Panc1 (cell line): Measurements from ENCODE around the gene CACNA1G.

Experiments used
- POLR2AphosphoS5 ChIP-seq: IDR thresholded peaks from 2 replicates; pipeline ENCODE4 v1.6.1; 2012; ENCODE audit warnings: mild to moderate bottlenecking, low read depth, low read length, moderate library complexity
- SIN3A ChIP-seq: IDR thresholded peaks from 2 replicates; pipeline ENCODE4 v1.6.1; 2012; ENCODE audit warnings: low read depth, mild to moderate bottlenecking, low read length, moderate library complexity, borderline replicate concordance; ENCODE audit not compliant: insufficient read depth
- TCF7L2 ChIP-seq: IDR thresholded peaks from 2 replicates; pipeline ENCODE4 v1.6.1; 2011; ENCODE audit warnings: mild to moderate bottlenecking, low read depth, low read length, inconsistent platforms
- TF ChIP-seq, protein P1 (sequence below): fragments of 450-650 bp; IDR thresholded peaks from 2 replicates; pipeline ENCODE4 v1.5.1; 2017; ENCODE audit warnings: mild to moderate bottlenecking
- TF ChIP-seq, protein P2 (sequence below), 2 experiments: IDR thresholded peaks; 2 replicates each; pipeline ENCODE4 v1.6.1; 2011 to 2012; ENCODE audit warnings: low read depth in 2 of 2, control low read depth in 1 of 2, low read length in 1 of 2, mild to moderate bottlenecking in 1 of 2, moderate library complexity in 1 of 2; ENCODE audit not compliant: insufficient read depth in 1 of 2

- TF ChIP-seq SIN3A, result peak; percentile 77; the same call in 1 of the 2 replicates
- TF ChIP-seq, protein P1, sequence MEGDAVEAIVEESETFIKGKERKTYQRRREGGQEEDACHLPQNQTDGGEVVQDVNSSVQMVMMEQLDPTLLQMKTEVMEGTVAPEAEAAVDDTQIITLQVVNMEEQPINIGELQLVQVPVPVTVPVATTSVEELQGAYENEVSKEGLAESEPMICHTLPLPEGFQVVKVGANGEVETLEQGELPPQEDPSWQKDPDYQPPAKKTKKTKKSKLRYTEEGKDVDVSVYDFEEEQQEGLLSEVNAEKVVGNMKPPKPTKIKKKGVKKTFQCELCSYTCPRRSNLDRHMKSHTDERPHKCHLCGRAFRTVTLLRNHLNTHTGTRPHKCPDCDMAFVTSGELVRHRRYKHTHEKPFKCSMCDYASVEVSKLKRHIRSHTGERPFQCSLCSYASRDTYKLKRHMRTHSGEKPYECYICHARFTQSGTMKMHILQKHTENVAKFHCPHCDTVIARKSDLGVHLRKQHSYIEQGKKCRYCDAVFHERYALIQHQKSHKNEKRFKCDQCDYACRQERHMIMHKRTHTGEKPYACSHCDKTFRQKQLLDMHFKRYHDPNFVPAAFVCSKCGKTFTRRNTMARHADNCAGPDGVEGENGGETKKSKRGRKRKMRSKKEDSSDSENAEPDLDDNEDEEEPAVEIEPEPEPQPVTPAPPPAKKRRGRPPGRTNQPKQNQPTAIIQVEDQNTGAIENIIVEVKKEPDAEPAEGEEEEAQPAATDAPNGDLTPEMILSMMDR, result peak; percentile 100
- no peak for TF ChIP-seq TCF7L2
- TF ChIP-seq, protein P2, sequence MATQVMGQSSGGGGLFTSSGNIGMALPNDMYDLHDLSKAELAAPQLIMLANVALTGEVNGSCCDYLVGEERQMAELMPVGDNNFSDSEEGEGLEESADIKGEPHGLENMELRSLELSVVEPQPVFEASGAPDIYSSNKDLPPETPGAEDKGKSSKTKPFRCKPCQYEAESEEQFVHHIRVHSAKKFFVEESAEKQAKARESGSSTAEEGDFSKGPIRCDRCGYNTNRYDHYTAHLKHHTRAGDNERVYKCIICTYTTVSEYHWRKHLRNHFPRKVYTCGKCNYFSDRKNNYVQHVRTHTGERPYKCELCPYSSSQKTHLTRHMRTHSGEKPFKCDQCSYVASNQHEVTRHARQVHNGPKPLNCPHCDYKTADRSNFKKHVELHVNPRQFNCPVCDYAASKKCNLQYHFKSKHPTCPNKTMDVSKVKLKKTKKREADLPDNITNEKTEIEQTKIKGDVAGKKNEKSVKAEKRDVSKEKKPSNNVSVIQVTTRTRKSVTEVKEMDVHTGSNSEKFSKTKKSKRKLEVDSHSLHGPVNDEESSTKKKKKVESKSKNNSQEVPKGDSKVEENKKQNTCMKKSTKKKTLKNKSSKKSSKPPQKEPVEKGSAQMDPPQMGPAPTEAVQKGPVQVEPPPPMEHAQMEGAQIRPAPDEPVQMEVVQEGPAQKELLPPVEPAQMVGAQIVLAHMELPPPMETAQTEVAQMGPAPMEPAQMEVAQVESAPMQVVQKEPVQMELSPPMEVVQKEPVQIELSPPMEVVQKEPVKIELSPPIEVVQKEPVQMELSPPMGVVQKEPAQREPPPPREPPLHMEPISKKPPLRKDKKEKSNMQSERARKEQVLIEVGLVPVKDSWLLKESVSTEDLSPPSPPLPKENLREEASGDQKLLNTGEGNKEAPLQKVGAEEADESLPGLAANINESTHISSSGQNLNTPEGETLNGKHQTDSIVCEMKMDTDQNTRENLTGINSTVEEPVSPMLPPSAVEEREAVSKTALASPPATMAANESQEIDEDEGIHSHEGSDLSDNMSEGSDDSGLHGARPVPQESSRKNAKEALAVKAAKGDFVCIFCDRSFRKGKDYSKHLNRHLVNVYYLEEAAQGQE (IDR thresholded peaks at IDR 0.05; ENCODE audit: insufficient read depth in 1 of 2, low read depth in 2 of 2, low read length in 1 of 2), result 0 out of 4 replicates have a peak, but pooled peaks of 1 of the 2 experiments have one; percentile 12
- peak; percentile 58 for TF ChIP-seq POLR2AphosphoS5
Measured at GRCh38 chr17:50547035-50547735, 13.3 kb upstream of the CACNA1G start, which contains the start of gene SPATA20.
